BE2C (cell line): ENCODE data around the gene ADGRA3.

Experiments used
- DNase-seq: peaks from one replicate; pipeline ENCODE4 v3.0.0-alpha.2; 2020
- H3K27me3 ChIP-seq: fragments of 250-450 bp; sonication (Bioruptor Pico); 2 replicates; pipeline ENCODE4 v1.5.1; 2020; ENCODE audit warnings: mild to moderate bottlenecking
- H3K36me3 ChIP-seq: fragments of 250-450 bp; sonication (Bioruptor Pico); 2 replicates; pipeline ENCODE4 v1.5.1; 2020; ENCODE audit warnings: mild to moderate bottlenecking
- H3K4me1 ChIP-seq: fragments of 250-450 bp; sonication (Bioruptor Pico); 2 replicates; pipeline ENCODE4 v1.5.1; 2020
- H3K4me3 ChIP-seq: 2 replicates; pipeline ENCODE4 v1.5.1; 2011; ENCODE audit warnings: low read depth, low read length
- H3K9me3 ChIP-seq: fragments of 250-450 bp; sonication (Bioruptor Pico); 2 replicates; pipeline ENCODE4 v1.5.1; 2020
- CTCF ChIP-seq: IDR thresholded peaks from 2 replicates; pipeline ENCODE4 v1.5.1; 2012; ENCODE audit warnings: mild to moderate bottlenecking, low read depth, low read length

Gene ADGRA3

DNA sequence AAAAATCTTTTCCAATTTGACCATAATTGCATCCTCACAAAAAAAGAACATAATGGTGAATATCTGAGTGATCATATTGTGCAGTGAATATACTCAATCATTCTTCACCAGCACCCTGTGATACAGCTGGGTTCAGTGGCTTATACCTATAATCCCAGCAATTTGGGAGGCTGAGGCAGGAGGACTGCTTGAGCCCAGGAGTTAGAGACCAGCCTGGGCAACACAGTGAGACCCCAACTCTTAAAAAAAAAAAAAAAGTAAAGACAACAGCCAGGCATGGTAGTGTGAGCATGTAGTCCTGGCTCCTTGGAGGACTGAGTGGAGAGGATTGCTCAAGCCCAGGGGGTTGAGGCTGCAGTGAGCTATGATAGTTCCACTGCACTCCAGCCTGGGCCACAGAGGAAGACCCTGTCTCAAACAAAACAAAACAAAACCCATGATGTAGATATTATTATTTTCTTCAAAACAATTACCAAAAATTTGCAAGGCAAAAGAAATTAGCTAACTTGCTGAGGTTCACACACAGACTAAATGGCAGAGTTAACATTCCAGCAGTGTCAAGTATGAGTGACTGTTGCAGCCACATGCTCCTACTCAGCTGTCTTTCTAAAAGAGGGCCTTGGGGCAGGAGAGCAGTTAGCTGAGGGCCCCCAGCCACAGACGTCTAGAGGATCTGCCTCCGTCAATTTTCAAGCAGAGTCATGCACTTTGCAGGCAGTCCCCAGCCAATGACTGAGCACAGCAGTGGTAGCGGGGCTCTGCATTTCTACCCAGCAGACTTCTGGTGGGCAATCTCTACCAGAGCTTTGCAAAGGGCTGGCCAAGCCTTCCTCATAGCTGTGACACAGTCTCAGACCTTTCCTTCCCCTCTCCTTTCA lies 33.4 kb downstream of the ADGRA3 start:
- peaks cover 4% of the 10 kb centered on the region for H3K4me1 ChIP-seq
- no peak for DNase-seq
- H3K4me3 ChIP-seq: no peak overlapping the region
- H3K27me3 ChIP-seq: no peaks in the 10 kb centered on the region
- peaks cover 3% of the 10 kb centered on the region; the same call in 1 of the 2 replicates for H3K36me3 ChIP-seq
- H3K9me3 ChIP-seq: no peaks in the 10 kb centered on the region
- TF ChIP-seq CTCF: no peak

GRCh38 chr4:22480675-22481327 lies 35.1 kb downstream of the ADGRA3 start:
- H3K4me3 ChIP-seq: no peak overlapping the region
- H3K9me3 ChIP-seq: no peaks in the 10 kb centered on the region
- TF ChIP-seq CTCF: no peak
- H3K4me1 ChIP-seq: no peaks in the 10 kb centered on the region
- H3K36me3 ChIP-seq: peaks cover 3% of the 10 kb centered on the region; the same call in 1 of the 2 replicates
- no peak for DNase-seq
- no peaks in the 10 kb centered on the region for H3K27me3 ChIP-seq

GRCh38 chr4:22478426-22478825 lies 37.4 kb downstream of the ADGRA3 start:
- Histone ChIP-seq H3K9me3 (no peaks in the 10 kb centered on the region), H3K4me1 (no peaks in the 10 kb centered on the region), H3K4me3 (no peak overlapping the region), H3K27me3 (no peaks in the 10 kb centered on the region), H3K36me3 (peaks cover 3% of the 10 kb centered on the region; the same call in 1 of the 2 replicates)
- no peak for DNase-seq
- no peak for TF ChIP-seq CTCF

- H3K4me1 ChIP-seq: no peaks in the 10 kb centered on the region
- no peak for TF ChIP-seq CTCF
- no peaks in the 10 kb centered on the region for H3K9me3 ChIP-seq
- DNase-seq: no peak
- H3K27me3 ChIP-seq: no peaks in the 10 kb centered on the region
- H3K4me3 ChIP-seq: no peak overlapping the region
- H3K36me3 ChIP-seq: peaks cover 3% of the 10 kb centered on the region; the same call in 1 of the 2 replicates
Measured at GRCh38 chr4:22477813-22478182, 38.1 kb downstream of the ADGRA3 start.

DNA sequence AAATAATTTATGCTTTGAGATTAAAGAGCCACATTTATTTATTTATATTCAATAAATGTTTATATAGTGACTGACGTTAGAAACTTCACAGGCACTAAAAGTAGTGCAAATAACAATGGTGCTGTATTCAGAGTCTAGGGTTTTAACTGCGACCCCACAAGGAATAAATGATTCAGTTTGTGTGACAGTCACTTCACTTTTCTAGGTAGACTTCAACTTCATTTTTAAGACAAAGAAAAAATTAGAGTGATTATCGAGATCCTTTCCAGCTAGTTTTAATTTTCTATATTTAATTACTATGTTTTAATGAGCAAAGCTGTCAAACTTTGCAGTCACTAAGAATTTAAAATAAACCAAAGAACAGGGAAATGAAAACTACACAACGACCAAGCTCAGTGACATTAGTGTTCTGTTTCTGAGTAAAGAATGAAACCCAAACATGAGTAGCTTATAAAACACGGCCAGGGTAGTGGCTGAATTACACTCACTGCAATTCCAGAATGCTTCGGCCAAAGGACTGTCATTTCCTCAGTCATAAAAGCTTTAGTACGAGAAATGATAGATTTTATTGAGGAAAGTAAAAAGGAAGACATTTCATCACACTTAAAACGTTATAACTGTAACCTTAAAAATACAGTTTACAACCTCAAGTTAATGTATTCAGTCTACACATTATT lies 38.6 kb downstream of the ADGRA3 start:
- no peak for DNase-seq
- Histone ChIP-seq H3K4me1 (no peaks in the 10 kb centered on the region), H3K27me3 (no peaks in the 10 kb centered on the region), H3K4me3 (no peak overlapping the region), H3K36me3 (peaks cover 3% of the 10 kb centered on the region; the same call in 1 of the 2 replicates), H3K9me3 (no peaks in the 10 kb centered on the region)
- no peak for TF ChIP-seq CTCF
